HAP-1 (cell line): ENCODE results near the gene SRRM2.

Experiments used
- DNase-seq, 2 experiments: peaks; one replicate each; pipeline ENCODE4 v3.0.0-alpha.2; 2016 to 2020; ENCODE audit warnings: low spot score in 2 of 2
- H3K27me3 ChIP-seq: fragments of 250-450 bp; sonication (Bioruptor Pico); 2 replicates; pipeline ENCODE4 v1.5.1; 2020; ENCODE audit warnings: low read depth, mild to moderate bottlenecking, moderate library complexity
- H3K36me3 ChIP-seq: fragments of 250-450 bp; sonication (Bioruptor Pico); replicated peaks from 2 replicates; pipeline ENCODE4 v1.5.1; 2020; ENCODE audit warnings: mild to moderate bottlenecking
- H3K4me1 ChIP-seq: fragments of 250-450 bp; sonication (Bioruptor Pico); 2 replicates; pipeline ENCODE4 v1.5.1; 2020; ENCODE audit warnings: mild to moderate bottlenecking
- H3K4me3 ChIP-seq: fragments of 250-450 bp; sonication (Bioruptor Pico); 2 replicates; pipeline ENCODE4 v1.5.1; 2020; ENCODE audit warnings: mild to moderate bottlenecking, moderate library complexity
- H3K9me3 ChIP-seq: fragments of 250-450 bp; sonication (Bioruptor Pico); 2 replicates; pipeline ENCODE4 v1.5.1; 2020; ENCODE audit warnings: mild to moderate bottlenecking, moderate library complexity
- in situ Hi-C: fragments of 300-500 bp; cut with MboI; formaldehyde crosslinking; loops from 3 replicates; pipeline ENCODE4 v1.14.3; 2020; ENCODE audit warnings: low sequenced_read_pairs, inconsistent platforms, mixed read lengths

Gene SRRM2

DNA sequence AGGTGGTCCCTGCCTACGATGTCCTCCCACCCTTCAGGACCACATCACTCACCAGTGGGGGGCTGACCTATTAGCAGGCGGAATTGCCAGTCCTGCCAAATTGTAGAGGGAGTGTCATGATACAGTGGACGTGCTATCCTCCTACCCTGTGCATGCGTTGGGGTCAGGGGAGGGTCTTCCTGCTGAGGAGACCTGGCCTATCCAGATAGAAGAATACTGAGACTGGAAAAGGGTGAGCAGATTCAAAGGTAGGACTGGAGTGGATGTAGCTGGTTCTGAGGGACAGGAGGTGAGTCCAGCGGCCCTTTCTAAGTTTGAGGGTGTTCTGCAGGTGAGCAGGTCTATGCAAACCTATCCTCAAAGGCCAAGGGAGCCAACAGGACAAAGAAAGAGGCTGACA is 53.8 kb downstream of the SRRM2 start:
- H3K9me3 ChIP-seq, result peaks cover 6% of the 10 kb centered on the region; the same call in 1 of the 2 replicates
- in situ Hi-C loops, result no loop called here
- no peaks in the 10 kb centered on the region for H3K4me1 ChIP-seq
- H3K27me3 ChIP-seq, result 0 out of 2 replicates have a peak, but pooled peaks cover 5% of the 10 kb centered on the region
- no peaks in the 10 kb centered on the region for H3K36me3 ChIP-seq
- no peak for DNase-seq
- H3K4me3 ChIP-seq, result no peak overlapping the region

DNA sequence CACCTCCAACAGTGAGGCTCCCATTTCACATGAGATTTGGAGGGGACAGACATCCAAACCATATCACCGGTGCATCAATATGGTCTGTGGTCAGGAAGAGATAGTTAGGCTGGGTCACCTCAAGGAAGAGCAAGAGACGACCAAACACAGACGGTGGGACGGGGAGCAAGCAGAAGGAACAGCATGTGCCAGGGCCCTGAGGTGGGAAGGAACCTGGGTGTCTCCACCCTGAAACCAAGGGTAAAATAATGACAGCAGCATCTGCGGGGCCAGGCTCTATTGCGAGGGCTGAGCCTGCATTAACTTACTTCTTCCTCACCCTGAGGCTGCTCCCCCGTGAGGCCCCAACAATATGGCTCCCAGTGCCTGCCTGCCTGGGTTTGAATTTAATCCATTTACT is 55.7 kb downstream of the SRRM2 start:
- H3K9me3 ChIP-seq, result peaks cover 2% of the 10 kb centered on the region; the same call in 1 of the 2 replicates
- H3K27me3 ChIP-seq, result peaks cover 10% of the 10 kb centered on the region
- in situ Hi-C loops, result no loop called here
- H3K36me3 ChIP-seq, result no peaks in the 10 kb centered on the region
- no peak overlapping the region for H3K4me3 ChIP-seq
- no peaks in the 10 kb centered on the region for H3K4me1 ChIP-seq
- no peak for DNase-seq

DNA sequence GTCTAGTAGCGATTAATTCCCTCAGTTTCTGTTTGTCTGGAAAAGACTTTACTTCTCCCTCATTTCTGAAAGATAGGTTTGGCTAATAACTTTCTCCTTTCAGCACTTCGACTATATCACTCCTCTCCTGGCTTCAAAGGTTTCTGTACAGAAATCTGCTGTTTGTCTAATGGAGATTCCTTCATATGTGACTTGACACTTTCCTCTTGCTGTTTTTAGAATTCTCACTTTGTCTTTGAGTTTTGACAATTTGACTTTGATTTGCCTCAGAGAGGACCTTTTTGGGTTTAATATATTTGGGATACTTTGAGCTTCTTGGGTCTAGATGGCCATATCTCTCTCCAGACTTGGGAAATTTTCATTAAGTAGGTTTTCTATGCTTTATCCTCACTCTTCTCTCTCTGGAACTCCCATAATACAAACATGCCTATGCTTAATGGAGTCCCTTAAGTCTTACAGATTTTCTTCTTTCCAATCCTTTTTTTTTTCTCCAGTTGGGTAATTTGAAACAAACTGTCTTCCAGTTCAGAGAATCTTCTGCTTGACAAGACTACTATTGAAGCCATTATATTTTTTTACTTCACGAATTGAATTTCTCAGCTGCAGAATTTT is 56.8 kb downstream of the SRRM2 start:
- Histone ChIP-seq H3K4me3 (no peak overlapping the region), H3K36me3 (no peaks in the 10 kb centered on the region), H3K9me3 (no peaks in the 10 kb centered on the region), H3K4me1 (no peaks in the 10 kb centered on the region), H3K27me3 (peaks cover 10% of the 10 kb centered on the region)
- no peak for DNase-seq
- in situ Hi-C loops, result no loop called here

DNA sequence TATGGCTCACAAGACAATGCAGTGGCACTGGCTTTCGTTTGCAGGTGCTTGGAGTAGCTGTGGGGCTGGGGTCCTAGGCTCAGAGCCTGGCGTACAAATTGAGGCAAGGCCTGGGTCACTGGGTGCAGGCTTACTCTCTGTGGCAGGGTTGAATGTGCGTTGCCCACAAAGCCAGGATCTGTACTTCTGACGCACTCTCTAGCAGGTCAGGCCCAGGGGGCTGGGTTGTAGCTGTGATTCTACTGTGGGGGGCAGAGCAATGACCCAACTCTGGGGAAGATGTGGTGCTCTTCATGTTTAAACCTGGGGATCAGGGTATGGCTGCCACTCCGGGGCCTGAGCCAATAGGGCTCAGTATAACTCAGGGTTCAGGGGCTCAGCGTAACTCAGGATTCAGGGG is 58.2 kb downstream of the SRRM2 start:
- no peak for DNase-seq
- no peaks in the 10 kb centered on the region for H3K36me3 ChIP-seq
- H3K4me3 ChIP-seq, result no peak overlapping the region
- H3K27me3 ChIP-seq, result peaks cover 10% of the 10 kb centered on the region
- no peaks in the 10 kb centered on the region for H3K9me3 ChIP-seq
- H3K4me1 ChIP-seq, result no peaks in the 10 kb centered on the region
- in situ Hi-C loops, result no loop called here

DNA sequence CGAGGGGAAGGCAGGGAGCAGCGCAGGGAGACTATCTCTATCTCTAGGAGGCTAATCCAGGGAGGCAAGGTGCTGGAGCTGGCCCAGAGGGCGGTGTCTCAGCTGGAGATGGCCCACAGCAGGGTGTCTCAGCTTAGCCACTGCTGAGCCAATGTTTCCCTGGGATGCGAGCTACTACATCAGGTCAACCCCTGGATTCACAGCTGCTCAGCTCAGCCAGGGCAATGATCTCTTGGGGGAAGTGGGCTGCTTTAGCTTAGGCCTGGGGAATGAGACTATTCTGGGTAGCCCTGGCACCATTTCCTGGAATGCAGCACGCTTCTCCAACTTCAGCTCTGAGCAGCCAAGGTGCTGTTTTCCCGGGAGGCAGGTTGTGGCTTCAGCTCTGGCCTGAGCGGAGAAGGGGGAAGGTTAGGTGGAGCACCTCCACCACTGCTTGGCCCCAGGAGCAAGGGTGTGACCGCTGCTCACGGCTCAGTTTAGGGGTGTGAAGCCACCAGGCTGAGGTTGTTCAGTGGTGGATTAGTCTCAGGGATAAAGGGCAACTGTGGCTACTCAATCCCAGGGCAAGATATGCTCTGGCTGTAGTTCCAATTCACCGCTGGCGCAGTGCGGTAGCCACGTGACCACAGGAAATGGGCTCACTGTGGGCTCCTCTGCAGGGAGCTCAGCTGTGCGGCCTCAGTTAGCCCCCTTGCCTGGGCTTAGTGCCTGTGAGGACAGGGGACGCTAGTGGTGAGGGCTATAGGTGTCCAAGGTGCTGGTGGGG is 59.4 kb downstream of the SRRM2 start:
- H3K27me3 ChIP-seq, result peaks cover 10% of the 10 kb centered on the region
- no peak overlapping the region for H3K4me3 ChIP-seq
- no peaks in the 10 kb centered on the region for H3K9me3 ChIP-seq
- no peaks in the 10 kb centered on the region for H3K36me3 ChIP-seq
- H3K4me1 ChIP-seq, result no peaks in the 10 kb centered on the region
- no peak for DNase-seq
- in situ Hi-C loops, result no loop called here

DNA sequence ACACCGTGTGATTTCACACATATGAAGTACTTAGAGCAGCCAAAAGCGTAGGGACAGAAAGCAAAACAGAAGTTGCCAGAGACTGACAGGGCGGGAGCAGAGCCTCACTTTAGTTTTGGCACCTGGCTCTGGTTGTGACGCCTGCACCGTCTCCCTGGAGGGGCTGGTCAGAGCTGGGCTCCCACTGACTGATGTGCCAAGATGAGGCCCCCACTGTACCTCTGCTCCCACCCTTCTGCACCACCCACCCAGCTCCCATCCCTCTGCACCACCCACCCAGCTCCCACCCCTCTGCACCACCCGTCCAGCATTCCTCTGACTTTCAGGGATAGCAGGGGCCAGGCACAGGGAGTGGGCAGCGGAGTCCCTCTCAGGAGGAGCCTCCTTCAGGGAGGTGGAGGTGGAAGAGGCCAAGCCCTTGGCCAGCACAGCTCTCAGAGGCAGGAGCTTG is 61.4 kb downstream of the SRRM2 start:
- no peak for DNase-seq
- Histone ChIP-seq H3K27me3 (peaks cover 10% of the 10 kb centered on the region), H3K4me1 (no peaks in the 10 kb centered on the region), H3K4me3 (no peak overlapping the region), H3K9me3 (no peaks in the 10 kb centered on the region), H3K36me3 (no peaks in the 10 kb centered on the region)
- in situ Hi-C loops, result no loop called here

DNA sequence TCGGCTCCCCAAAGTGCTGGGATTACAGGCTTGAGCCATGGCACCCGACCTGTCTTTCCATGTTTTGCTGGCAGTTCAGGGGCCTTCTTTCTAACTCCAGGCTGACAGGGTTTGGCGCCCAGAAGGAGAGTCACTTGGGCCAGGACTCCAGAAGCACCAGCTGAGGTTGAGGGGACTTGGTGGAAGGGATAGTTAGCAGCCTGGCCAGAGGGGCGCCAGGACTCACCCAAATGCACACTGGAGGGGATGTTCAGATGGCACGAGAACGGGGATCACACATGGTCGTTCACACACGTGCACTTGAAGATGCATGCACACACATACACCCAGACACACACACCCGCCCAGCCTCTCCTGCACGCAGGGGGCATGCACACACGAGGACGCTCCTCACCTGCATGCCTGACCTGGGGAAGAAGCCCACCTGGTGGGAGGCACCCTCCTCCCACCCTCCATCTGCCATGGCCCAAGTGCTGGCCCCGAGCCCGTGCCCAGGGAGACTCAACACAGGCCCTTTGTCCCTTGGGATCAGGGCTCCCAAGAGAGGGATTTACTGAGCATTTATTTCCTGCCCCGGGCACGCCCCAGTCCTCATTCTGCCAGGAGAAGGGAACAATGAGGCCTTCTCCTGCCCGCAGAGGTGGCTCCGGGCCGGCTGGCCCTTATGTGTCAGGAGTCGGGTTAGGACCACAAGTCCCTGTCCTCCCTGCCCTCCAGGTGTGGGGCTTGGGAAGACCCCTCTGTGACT is 62.3 kb downstream of the SRRM2 start:
- no peak for DNase-seq
- in situ Hi-C loops, result no loop called here

DNA sequence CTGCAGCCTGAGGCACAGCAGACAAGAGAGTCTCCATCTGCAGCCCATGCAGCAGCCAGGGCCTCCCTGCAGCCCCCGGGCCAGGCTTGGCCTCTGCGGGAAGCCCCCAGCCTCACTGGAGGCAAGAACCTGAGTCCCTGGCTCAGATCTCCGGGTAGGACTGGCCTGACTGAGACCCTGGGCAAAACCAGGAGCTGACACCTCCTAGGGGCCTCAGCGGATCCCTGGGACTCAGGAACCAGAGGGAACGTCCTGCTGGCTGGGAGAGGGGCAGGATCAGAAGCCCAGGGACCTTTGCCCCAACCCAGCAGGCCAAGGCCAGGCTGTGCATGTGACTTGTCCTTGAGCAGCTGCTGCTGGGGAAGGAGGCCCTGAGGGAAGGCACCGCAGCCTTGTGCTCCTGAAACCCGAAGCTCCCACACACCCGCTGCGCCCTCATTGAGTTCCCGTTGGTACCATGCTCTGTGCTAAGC is 62.9 kb downstream of the SRRM2 start:
- in situ Hi-C loops, result no loop called here
- H3K4me3 ChIP-seq, result no peak overlapping the region
- DNase-seq, result no peak
- H3K9me3 ChIP-seq, result no peaks in the 10 kb centered on the region
- H3K27me3 ChIP-seq, result peaks cover 6% of the 10 kb centered on the region
- no peaks in the 10 kb centered on the region for H3K36me3 ChIP-seq
- H3K4me1 ChIP-seq, result no peaks in the 10 kb centered on the region

More for the DNA sequence above, 62.3 kb downstream of the SRRM2 start:
- Histone ChIP-seq H3K36me3 (no peaks in the 10 kb centered on the region), H3K4me1 (no peaks in the 10 kb centered on the region), H3K9me3 (no peaks in the 10 kb centered on the region), H3K4me3 (no peak overlapping the region), H3K27me3 (peaks cover 6% of the 10 kb centered on the region)

DNA sequence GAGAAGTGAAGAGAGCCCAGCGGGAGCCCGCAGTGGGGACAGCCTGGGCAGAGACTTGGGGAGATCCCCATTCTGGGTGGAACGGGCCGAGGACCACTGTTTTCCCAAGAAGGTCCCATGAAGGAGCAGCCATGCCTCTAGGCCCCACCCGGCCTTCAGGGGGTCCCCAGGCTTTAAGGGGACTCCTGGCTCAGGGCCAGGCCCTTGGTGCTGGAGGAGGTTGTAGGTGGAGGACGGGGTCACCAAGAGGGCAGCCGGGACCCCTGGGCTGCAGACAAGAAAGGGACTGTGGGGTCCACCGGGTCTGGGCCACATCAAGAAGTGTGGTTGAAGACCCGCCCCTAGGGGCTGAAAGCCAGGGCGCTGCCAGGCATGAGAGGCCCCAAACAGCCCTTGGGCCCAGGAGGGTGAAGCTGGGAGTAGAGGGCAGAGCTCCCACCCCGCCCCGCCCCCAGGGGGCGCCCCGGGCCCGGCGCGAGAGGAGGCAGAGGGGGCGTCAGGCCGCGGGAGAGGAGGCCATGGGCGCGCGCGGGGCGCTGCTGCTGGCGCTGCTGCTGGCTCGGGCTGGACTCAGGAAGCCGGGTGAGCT is 64.4 kb downstream of the SRRM2 start, which contains the start of gene PRSS21:
PRSS21 (plus strand) TSS at position 487 of the 589 bp plus-strand sequence; CDS start at position 519, 32 bp downstream.
- Histone ChIP-seq H3K4me1 (no peaks in the 10 kb centered on the region), H3K27me3 (peaks cover 6% of the 10 kb centered on the region), H3K4me3 (no peak within 1 kb of the TSS), H3K9me3 (no peaks in the 10 kb centered on the region), H3K36me3 (no peaks in the 10 kb centered on the region)
- DNase-seq, result no peak
- in situ Hi-C loops, result no loop called here

DNA sequence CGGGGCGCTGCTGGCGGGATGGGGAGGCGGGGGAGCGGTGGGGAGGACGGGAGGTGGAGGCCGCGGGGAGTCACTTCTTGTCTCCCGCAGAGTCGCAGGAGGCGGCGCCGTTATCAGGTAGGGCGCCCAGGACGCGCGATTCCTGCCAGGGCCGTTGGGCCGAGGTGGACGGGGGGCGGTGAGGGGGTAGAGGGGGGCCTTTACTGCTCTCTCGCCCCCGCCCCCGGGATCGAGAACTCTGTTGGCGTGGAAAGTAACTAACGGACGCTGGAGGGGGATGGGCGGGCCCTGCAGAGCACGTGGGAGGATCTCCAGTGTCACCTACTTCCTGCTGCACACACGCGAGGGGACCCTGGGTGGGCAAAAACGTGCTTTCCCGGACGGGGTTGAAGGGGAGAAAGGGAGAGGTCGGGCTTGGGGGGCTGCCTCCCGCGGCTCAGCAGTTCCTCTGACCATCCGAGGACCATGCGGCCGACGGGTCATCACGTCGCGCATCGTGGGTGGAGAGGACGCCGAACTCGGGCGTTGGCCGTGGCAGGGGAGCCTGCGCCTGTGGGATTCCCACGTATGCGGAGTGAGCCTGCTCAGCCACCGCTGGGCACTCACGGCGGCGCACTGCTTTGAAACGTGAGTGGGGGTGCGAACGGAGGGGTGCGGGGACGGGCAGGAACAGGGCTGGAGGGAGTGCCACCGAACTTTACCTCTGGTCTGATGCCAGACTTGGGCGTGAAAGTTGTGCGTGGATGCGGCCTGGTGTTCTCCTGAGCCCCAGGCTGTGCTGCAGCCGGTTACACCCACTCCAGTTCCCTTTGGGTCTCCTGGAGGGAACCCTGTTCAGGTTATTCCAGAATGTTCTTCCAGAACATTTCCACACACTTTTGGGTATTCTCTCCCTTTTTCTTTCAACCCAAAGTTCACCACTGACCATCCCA is 65.2 kb downstream of the SRRM2 start:
- Histone ChIP-seq H3K4me1 (no peaks in the 10 kb centered on the region), H3K4me3 (no peak overlapping the region), H3K9me3 (no peaks in the 10 kb centered on the region), H3K27me3 (peaks cover under 1% of the 10 kb centered on the region; the same call in 1 of the 2 replicates), H3K36me3 (no peaks in the 10 kb centered on the region)
- in situ Hi-C loops, result no loop called here
- DNase-seq, result no peak

DNA sequence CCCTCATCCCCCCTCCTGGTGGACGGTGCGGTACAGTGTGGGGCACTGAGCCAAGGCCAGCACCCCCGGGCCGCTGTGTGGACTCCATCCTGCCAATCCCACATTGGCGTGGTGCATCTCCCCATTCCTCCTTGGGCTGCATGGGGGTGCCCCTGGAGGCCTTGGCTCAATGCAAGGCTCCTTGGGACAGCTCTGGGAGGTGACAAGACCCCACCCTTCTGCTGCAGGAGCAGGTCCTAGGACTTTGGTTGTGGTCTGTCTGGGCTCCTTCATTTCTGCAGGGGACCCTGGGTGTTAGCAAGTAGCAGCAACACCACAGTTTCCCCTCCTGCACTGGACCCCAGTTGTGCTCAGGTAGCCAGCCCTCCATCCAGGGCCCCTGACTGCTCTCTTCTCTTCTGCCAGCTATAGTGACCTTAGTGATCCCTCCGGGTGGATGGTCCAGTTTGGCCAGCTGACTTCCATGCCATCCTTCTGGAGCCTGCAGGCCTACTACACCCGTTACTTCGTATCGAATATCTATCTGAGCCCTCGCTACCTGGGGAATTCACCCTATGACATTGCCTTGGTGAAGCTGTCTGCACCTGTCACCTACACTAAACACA is 65.9 kb downstream of the SRRM2 start:
- in situ Hi-C loops, result no loop called here
- Histone ChIP-seq H3K4me3 (no peak overlapping the region), H3K4me1 (no peaks in the 10 kb centered on the region), H3K9me3 (no peaks in the 10 kb centered on the region), H3K27me3 (peaks cover 6% of the 10 kb centered on the region), H3K36me3 (no peaks in the 10 kb centered on the region)
- no peak for DNase-seq

DNA sequence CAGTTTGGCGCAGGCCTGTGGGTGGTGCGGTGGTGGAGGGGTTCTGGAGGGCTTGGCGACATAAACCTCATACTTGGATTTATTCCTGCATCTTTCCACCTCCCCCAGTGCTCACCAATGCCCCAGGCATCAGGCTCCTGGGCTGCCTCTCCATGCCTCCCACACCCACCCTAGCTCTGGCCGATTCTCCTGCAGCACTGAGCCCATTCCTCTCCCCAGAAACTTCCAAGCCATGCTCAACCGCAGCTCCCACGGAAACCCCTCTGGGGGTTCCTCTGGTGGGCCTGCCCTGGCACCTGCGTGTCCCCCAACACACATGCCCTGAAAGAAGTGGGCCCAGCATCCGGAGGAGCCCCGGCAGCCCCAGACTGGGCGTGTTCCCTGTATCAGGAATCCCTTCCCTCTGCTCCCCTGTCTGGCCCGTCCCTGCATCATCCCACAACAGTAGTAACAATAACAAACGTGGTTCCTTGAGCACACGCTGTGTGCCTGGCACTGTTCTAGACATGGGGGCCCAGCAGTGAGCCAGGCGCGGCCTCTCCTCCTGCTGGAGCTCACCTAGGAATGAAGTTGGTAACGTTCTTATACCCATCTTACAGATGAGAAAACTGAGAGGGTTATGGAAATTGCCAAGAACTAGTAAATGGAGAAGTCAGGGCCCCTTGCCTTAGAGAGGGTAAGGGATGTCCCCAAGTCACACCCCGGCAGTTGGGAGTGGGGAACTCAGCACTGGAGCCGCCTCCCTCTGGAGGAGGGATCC is 66.9 kb downstream of the SRRM2 start:
- no peaks in the 10 kb centered on the region for H3K4me1 ChIP-seq
- peaks cover 6% of the 10 kb centered on the region for H3K27me3 ChIP-seq
- H3K4me3 ChIP-seq, result no peak overlapping the region
- H3K9me3 ChIP-seq, result no peaks in the 10 kb centered on the region
- H3K36me3 ChIP-seq, result no peaks in the 10 kb centered on the region
- in situ Hi-C loops, result no loop called here
- DNase-seq, result no peak
